Prostate gland (tissue), 2 donors: ENCODE results near the gene CLPSL1.

Source experiments
- POLR2A ChIP-seq: fragments of 450-650 bp; IDR thresholded peaks from one replicate; pipeline ENCODE4 v1.6.1; 2016; ENCODE audit warnings: antibody characterized with exemption, mild to moderate bottlenecking
- POLR2AphosphoS5 ChIP-seq: sonication (generic); formaldehyde crosslinking; IDR thresholded peaks from one replicate; pipeline ENCODE4 v1.6.1; 2017; ENCODE audit warnings: antibody characterized with exemption
- TF ChIP-seq, protein P1 (sequence below), 4 experiments: fragments of 200-600 bp in 2 of 4; fragments of 450-650 bp in 2 of 4; sonication (generic) in 2 of 4; IDR thresholded peaks; 1 replicate in 3 of 4; 2 replicates in 1 of 4; pipeline ENCODE4 v1.5.1; 2016 to 2019; ENCODE audit warnings: antibody characterized with exemption in 4 of 4, mild to moderate bottlenecking in 2 of 4, moderate library complexity in 2 of 4

DNA sequence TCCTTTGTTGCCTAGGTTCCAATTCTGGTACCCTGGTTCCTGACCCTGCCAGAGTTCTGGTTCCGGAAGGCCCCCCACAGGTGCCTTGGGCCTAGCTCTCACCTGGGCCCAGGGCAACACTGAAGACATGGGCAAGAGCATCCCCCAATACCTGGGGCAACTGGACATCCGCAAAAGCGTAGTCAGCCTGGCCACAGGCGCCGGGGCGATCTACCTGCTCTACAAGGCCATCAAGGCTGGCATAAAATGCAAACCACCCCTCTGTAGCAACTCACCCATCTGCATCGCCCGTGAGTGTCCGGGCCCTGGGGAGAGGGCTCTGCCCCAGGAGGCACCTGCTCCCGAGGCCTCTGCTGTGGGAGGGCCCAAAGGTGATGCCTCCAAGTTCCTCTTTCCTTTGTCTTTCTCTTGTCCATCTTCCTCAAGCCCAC is 43.8 kb upstream of the CLPSL1 start, which contains the start of gene ARMC12:
- TF ChIP-seq POLR2AphosphoS5 (no peak), POLR2A (no peak)
- TF ChIP-seq, protein P1, sequence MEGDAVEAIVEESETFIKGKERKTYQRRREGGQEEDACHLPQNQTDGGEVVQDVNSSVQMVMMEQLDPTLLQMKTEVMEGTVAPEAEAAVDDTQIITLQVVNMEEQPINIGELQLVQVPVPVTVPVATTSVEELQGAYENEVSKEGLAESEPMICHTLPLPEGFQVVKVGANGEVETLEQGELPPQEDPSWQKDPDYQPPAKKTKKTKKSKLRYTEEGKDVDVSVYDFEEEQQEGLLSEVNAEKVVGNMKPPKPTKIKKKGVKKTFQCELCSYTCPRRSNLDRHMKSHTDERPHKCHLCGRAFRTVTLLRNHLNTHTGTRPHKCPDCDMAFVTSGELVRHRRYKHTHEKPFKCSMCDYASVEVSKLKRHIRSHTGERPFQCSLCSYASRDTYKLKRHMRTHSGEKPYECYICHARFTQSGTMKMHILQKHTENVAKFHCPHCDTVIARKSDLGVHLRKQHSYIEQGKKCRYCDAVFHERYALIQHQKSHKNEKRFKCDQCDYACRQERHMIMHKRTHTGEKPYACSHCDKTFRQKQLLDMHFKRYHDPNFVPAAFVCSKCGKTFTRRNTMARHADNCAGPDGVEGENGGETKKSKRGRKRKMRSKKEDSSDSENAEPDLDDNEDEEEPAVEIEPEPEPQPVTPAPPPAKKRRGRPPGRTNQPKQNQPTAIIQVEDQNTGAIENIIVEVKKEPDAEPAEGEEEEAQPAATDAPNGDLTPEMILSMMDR (IDR thresholded peaks at IDR 0.05), result no peak
